Keratinocyte (primary cell): ENCODE measurements around the gene VOPP1.

ENCODE experiments used
- EZH2 ChIP-seq: IDR thresholded peaks from one replicate; pipeline ENCODE4 v1.6.1; 2012; ENCODE audit warnings: inconsistent platforms, mild to moderate bottlenecking, low read length, moderate library complexity
- TF ChIP-seq, protein P1 (sequence below), 3 experiments: IDR thresholded peaks in 1 of 3; conservative IDR thresholded peaks in 1 of 3; optimal IDR thresholded peaks in 1 of 3; 2 replicates in 2 of 3; 3 replicates in 1 of 3; pipeline versions ENCODE3 to v1.5.1; 2011; ENCODE audit warnings: low read length in 3 of 3, mild to moderate bottlenecking in 3 of 3, moderate library complexity in 2 of 3, control low read depth in 1 of 3, inconsistent platforms in 1 of 3; ENCODE audit not compliant: insufficient read depth in 2 of 3; ENCODE audit errors: extremely low read depth in 1 of 3

DNA sequence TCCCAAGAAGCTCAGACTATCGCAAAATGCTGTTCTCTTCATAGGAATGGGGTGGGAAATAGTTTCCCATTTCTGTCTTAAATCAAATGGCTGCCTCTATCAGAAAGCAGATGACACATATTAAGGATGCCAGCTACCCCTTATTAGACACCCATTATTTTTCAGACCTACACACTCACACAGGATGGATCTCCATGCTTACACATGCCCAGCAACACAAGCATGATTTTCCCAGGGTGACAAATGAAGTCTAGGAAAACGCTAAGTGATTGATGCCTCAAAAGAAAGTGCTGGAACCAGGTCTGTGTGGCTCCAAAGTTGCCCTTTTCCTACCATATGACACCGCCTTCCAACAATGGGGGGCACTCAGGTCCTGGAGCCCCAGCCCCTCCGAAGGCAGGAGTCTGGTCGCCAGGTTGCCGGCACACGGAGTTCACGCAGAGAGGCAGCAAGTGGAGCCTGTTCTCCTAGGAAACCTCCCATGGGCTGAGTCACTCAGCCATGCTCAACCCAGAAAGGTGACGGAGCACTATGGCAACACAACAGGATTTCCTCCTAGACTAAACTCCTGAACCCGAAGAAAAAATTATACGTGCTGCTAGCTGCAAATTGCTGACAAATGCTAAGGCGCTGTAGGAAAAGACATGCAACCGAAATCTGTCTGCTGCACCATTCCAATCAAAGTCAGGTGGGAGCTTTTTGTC, 19.8 kb downstream of the VOPP1 start:
- TF ChIP-seq, protein P1, sequence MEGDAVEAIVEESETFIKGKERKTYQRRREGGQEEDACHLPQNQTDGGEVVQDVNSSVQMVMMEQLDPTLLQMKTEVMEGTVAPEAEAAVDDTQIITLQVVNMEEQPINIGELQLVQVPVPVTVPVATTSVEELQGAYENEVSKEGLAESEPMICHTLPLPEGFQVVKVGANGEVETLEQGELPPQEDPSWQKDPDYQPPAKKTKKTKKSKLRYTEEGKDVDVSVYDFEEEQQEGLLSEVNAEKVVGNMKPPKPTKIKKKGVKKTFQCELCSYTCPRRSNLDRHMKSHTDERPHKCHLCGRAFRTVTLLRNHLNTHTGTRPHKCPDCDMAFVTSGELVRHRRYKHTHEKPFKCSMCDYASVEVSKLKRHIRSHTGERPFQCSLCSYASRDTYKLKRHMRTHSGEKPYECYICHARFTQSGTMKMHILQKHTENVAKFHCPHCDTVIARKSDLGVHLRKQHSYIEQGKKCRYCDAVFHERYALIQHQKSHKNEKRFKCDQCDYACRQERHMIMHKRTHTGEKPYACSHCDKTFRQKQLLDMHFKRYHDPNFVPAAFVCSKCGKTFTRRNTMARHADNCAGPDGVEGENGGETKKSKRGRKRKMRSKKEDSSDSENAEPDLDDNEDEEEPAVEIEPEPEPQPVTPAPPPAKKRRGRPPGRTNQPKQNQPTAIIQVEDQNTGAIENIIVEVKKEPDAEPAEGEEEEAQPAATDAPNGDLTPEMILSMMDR (optimal IDR thresholded peaks at IDR 0.05 in 1 of 3, IDR thresholded peaks at IDR 0.05 in 1 of 3, conservative IDR thresholded peaks at IDR 0.05 in 1 of 3; ENCODE audit: extremely low read depth in 1 of 3, insufficient read depth in 2 of 3, low read length in 3 of 3): no peak
- no peak for TF ChIP-seq EZH2
